IMR-90 (cell line): ENCODE results near the gene ADPRHL1.

ENCODE experiments used
- BHLHE40 ChIP-seq: fragments of 150-350 bp; IDR thresholded peaks from 2 replicates; pipeline ENCODE4 v1.6.1; 2016; ENCODE audit warnings: mild to moderate bottlenecking, low read depth, low read length
- CEBPB ChIP-seq: IDR thresholded peaks from 2 replicates; pipeline ENCODE4 v1.6.1; 2012; ENCODE audit warnings: low read depth, low read length, improper control_type of control experiment
- FOS ChIP-seq: fragments of 150-350 bp; IDR thresholded peaks from 2 replicates; pipeline ENCODE4 v1.6.1; 2016; ENCODE audit warnings: low read depth, low read length
- MAFK ChIP-seq: IDR thresholded peaks from 2 replicates; pipeline ENCODE4 v1.6.1; 2012; ENCODE audit warnings: low read depth, low read length, improper control_type of control experiment
- MAZ ChIP-seq: IDR thresholded peaks from 2 replicates; pipeline ENCODE4 v1.6.1; 2012; ENCODE audit warnings: low read depth, mild to moderate bottlenecking, low read length, improper control_type of control experiment, moderate library complexity, borderline replicate concordance
- MXI1 ChIP-seq: IDR thresholded peaks from 2 replicates; pipeline ENCODE4 v1.6.1; 2012; ENCODE audit warnings: low read depth, mild to moderate bottlenecking, low read length, moderate library complexity, borderline replicate concordance
- POLR2A ChIP-seq: IDR thresholded peaks from 2 replicates; pipeline ENCODE4 v1.6.1; 2012; ENCODE audit warnings: mild to moderate bottlenecking, low read depth, low read length
- RAD21 ChIP-seq: IDR thresholded peaks from 2 replicates; pipeline ENCODE4 v1.6.1; 2012; ENCODE audit warnings: low read length, improper control_type of control experiment
- RCOR1 ChIP-seq: IDR thresholded peaks from 2 replicates; pipeline ENCODE4 v1.6.1; 2012; ENCODE audit warnings: mild to moderate bottlenecking, low read length, improper control_type of control experiment; ENCODE audit not compliant: insufficient replicate concordance
- RFX5 ChIP-seq: IDR thresholded peaks from 2 replicates; pipeline ENCODE4 v1.8.0; 2012; ENCODE audit warnings: low read depth, mild to moderate bottlenecking, low read length, moderate library complexity
- SMC3 ChIP-seq: fragments of 150-350 bp; IDR thresholded peaks from 2 replicates; pipeline ENCODE4 v1.6.1; 2016; ENCODE audit warnings: low read depth, mild to moderate bottlenecking, antibody characterized with exemption, low read length, moderate library complexity
- TF ChIP-seq, protein P1 (sequence below): fragments of 150-350 bp; IDR thresholded peaks from 2 replicates; pipeline ENCODE4 v1.6.1; 2017; ENCODE audit warnings: mild to moderate bottlenecking, antibody characterized with exemption, low read length, low read depth
- TF ChIP-seq, protein P2 (sequence below): conservative IDR thresholded peaks from 2 replicates; pipeline ENCODE4 v1.5.1; 2012; ENCODE audit warnings: mild to moderate bottlenecking, low read depth, low read length, improper control_type of control experiment
- TF ChIP-seq, protein P3 (sequence below): fragments of 150-350 bp; IDR thresholded peaks from 2 replicates; pipeline ENCODE4 v1.6.1; 2016; ENCODE audit warnings: low read depth, mild to moderate bottlenecking, low read length, moderate library complexity, borderline replicate concordance

DNA sequence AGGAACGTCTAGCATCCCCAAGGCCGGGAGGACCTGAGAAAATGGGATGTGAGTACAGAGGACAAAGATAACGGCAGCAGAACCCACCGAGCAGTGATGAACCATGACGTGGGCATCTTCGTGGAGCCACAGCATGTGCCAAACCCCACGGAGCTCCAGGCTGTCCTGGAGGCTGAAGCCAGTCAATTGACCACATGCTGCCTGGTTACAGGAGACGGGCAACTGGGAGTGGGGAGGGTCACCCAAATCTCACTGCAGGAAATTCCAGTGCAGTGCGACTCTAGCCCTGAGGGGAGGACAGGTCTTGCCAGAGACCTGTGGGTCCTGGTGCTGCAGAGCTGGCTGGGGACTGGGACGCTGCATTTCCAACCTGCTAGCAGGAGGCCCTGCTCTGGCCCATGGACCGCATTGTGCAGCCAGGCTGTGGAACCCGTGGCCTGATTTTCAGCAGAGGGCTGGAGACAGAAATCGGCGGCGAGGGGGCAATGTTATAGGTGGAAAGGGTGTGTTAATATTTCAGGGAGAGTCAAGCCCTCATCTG lies 86.2 kb downstream of the ADPRHL1 start:
- TF ChIP-seq CEBPB (no peak), RAD21 (no peak), POLR2A (no peak), MAFK (no peak), FOS (no peak), SMC3 (no peak), MXI1 (no peak), RFX5 (no peak), BHLHE40 (no peak), MAZ (no peak), RCOR1 (no peak)
- TF ChIP-seq, protein P1, sequence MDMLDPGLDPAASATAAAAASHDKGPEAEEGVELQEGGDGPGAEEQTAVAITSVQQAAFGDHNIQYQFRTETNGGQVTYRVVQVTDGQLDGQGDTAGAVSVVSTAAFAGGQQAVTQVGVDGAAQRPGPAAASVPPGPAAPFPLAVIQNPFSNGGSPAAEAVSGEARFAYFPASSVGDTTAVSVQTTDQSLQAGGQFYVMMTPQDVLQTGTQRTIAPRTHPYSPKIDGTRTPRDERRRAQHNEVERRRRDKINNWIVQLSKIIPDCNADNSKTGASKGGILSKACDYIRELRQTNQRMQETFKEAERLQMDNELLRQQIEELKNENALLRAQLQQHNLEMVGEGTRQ, result no peak
- TF ChIP-seq, protein P2, sequence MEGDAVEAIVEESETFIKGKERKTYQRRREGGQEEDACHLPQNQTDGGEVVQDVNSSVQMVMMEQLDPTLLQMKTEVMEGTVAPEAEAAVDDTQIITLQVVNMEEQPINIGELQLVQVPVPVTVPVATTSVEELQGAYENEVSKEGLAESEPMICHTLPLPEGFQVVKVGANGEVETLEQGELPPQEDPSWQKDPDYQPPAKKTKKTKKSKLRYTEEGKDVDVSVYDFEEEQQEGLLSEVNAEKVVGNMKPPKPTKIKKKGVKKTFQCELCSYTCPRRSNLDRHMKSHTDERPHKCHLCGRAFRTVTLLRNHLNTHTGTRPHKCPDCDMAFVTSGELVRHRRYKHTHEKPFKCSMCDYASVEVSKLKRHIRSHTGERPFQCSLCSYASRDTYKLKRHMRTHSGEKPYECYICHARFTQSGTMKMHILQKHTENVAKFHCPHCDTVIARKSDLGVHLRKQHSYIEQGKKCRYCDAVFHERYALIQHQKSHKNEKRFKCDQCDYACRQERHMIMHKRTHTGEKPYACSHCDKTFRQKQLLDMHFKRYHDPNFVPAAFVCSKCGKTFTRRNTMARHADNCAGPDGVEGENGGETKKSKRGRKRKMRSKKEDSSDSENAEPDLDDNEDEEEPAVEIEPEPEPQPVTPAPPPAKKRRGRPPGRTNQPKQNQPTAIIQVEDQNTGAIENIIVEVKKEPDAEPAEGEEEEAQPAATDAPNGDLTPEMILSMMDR, result no peak
- TF ChIP-seq, protein P3, sequence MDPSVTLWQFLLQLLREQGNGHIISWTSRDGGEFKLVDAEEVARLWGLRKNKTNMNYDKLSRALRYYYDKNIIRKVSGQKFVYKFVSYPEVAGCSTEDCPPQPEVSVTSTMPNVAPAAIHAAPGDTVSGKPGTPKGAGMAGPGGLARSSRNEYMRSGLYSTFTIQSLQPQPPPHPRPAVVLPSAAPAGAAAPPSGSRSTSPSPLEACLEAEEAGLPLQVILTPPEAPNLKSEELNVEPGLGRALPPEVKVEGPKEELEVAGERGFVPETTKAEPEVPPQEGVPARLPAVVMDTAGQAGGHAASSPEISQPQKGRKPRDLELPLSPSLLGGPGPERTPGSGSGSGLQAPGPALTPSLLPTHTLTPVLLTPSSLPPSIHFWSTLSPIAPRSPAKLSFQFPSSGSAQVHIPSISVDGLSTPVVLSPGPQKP, result no peak
